HUES48 (cell line): ENCODE measurements around the gene MCFD2.

Source experiments
- H3K27ac ChIP-seq: one replicate; pipeline ENCODE4 v1.7.0; 2013; ENCODE audit warnings: low read depth, low read length, inconsistent platforms
- H3K27me3 ChIP-seq: 2 replicates; pipeline ENCODE4 v1.6.1; 2013; ENCODE audit warnings: mild to moderate bottlenecking, low read length; ENCODE audit not compliant: control insufficient read depth, insufficient read depth
- H3K36me3 ChIP-seq: 2 replicates; pipeline ENCODE4 v1.6.1; 2013; ENCODE audit warnings: low read length; ENCODE audit not compliant: control insufficient read depth, insufficient read depth
- H3K4me1 ChIP-seq: 2 replicates; pipeline ENCODE4 v1.6.1; 2013; ENCODE audit warnings: mild to moderate bottlenecking, low read length; ENCODE audit not compliant: control insufficient read depth, insufficient read depth
- H3K4me3 ChIP-seq: 2 replicates; pipeline ENCODE4 v1.5.1; 2013; ENCODE audit warnings: mild to moderate bottlenecking, low read depth, low read length
- H3K9ac ChIP-seq: 2 replicates; pipeline ENCODE4 v1.6.1; 2013; ENCODE audit warnings: mild to moderate bottlenecking, low read depth, low read length, moderate library complexity
- H3K9me3 ChIP-seq: 2 replicates; pipeline ENCODE4 v1.6.1; 2013; ENCODE audit warnings: low read length; ENCODE audit not compliant: control insufficient read depth, insufficient read depth

The MCFD2 gene

DNA sequence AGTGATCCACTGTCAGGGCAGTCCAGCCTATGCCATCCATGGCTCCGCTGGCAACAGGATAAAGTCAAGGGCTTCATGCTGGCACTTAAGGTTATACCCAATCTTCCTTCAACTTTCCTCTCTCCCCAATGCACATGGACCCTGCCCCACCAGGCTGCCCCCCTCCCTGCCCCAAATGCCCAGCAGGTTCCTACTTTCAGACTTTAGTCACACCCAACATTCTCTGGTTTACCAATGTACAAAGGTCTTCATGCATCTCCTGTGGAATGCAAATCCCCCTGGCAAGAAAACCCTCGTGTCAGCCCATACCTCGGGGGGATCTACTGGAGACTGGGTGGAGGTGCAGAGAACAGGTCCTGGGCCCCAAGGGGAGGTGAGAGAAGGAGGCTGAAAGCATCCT lies 59.3 kb downstream of the MCFD2 start:
- Histone ChIP-seq H3K27ac (no peak overlapping the region), H3K4me1 (no peaks in the 10 kb centered on the region), H3K9ac (no peak overlapping the region)

GRCh38 chr2:46855805-46856204 lies 59.8 kb downstream of the MCFD2 start:
- no peak overlapping the region for H3K4me3 ChIP-seq
- no peaks in the 10 kb centered on the region for H3K36me3 ChIP-seq
- H3K27ac ChIP-seq, result no peak overlapping the region
- no peaks in the 10 kb centered on the region for H3K4me1 ChIP-seq
- no peaks in the 10 kb centered on the region for H3K27me3 ChIP-seq
- H3K9ac ChIP-seq, result no peak overlapping the region
- peaks cover 3% of the 10 kb centered on the region; the same call in 1 of the 2 replicates for H3K9me3 ChIP-seq

More for the DNA sequence above, 59.3 kb downstream of the MCFD2 start:
- Histone ChIP-seq H3K9me3 (peaks cover 3% of the 10 kb centered on the region; the same call in 1 of the 2 replicates), H3K27me3 (no peaks in the 10 kb centered on the region), H3K36me3 (no peaks in the 10 kb centered on the region), H3K4me3 (no peak overlapping the region)

- no peaks in the 10 kb centered on the region for H3K36me3 ChIP-seq
- no peaks in the 10 kb centered on the region for H3K27me3 ChIP-seq
- H3K4me1 ChIP-seq, result no peaks in the 10 kb centered on the region
- H3K9ac ChIP-seq, result no peak overlapping the region
- peaks cover 3% of the 10 kb centered on the region; the same call in 1 of the 2 replicates for H3K9me3 ChIP-seq
- no peak overlapping the region for H3K4me3 ChIP-seq
- H3K27ac ChIP-seq, result no peak overlapping the region
Observed at GRCh38 chr2:46854260-46854659, 61.3 kb downstream of the MCFD2 start.

- Histone ChIP-seq H3K9ac (no peak overlapping the region), H3K36me3 (no peaks in the 10 kb centered on the region), H3K4me1 (no peaks in the 10 kb centered on the region), H3K27ac (no peak overlapping the region), H3K27me3 (no peaks in the 10 kb centered on the region), H3K4me3 (no peak overlapping the region), H3K9me3 (peaks cover 3% of the 10 kb centered on the region; the same call in 1 of the 2 replicates)
Observed at GRCh38 chr2:46852598-46852997, 63.0 kb downstream of the MCFD2 start.

DNA sequence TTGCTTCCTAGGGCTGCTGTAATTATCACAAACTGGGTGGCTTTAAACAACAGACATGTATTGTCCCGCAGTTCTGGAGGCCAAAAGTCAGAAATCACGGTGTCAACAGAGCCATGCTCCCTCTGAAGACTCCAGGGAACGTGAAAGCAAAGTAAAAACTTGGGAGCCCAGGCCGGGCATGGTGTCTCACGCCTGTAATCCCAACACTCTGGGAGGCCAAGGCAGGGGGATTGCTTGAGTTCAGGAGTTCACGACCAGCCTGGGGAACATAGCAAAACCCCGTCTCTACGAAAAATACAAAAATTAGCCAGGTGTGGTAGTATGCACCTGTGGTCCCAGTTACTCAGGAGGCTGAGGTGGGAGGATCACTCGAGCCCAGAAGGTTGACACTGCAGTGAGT lies 63.5 kb downstream of the MCFD2 start:
- no peak overlapping the region for H3K27ac ChIP-seq

More for the DNA sequence above, 63.5 kb downstream of the MCFD2 start:
- peaks cover 3% of the 10 kb centered on the region; the same call in 1 of the 2 replicates for H3K9me3 ChIP-seq
- H3K36me3 ChIP-seq, result no peaks in the 10 kb centered on the region
- H3K4me1 ChIP-seq, result no peaks in the 10 kb centered on the region
- no peaks in the 10 kb centered on the region for H3K27me3 ChIP-seq
- no peak overlapping the region for H3K4me3 ChIP-seq
- no peak overlapping the region for H3K9ac ChIP-seq
